HG03342 (cell line): ENCODE data around the gene SERTM2.
"Not testable (repeated sequence)": the region's sequence is repeated elsewhere in the genome, so short reads cannot be mapped to it uniquely, and the experiment has no call there.

Experiments
- ATAC-seq: cut with Tn5 transposase; IDR thresholded peaks from one replicate; pipeline ENCODE4 v1.9.1; 2021; ENCODE audit warnings: mild to moderate bottlenecking, moderate library complexity; ENCODE audit not compliant: unreplicated experiment

SERTM2 gene

DNA sequence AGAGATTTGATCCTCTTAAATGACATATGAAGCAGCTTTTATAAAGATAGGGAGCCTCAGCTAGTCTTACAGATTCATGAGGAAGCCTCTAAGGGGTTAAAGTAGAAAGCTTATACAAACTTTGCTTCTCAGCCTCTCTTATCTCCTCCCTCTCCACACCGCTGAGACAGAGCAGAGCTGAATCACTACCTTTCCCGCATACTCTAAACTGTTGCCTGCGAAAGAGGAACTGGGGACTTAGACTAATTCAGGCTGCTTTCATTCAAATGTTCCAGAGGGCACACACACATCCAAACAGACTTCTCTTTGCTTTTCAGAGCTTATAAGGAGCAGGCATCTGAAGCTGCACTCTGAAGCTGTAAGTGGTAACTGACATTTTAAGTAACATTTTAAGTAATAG lies at the start of gene SERTM2:
Gene SERTM2, plus strand, starts transcription at position 169 of the 400 bp plus-strand sequence. CDS start 7,213 bp downstream, outside the sequence.
- ATAC-seq = peak; percentile 98

DNA sequence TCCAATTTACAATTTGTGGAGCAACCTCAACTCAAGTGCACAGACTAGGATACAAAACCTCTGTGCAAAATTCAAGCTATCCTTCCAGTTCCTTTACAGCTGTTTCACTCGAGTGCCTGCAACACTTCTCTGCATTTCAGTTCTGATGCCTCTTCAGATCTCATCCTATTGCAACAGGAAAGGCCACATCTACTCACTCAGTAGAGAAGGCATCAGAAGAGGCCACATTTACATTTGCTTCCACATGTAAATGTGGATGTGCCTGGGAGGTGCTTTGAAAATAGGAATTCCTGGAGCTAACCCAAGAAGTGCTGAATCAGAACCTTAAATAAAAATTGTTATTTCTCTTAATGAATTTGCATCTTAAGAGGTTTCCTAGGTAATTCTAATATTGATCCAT lies 45.8 kb upstream of the SERTM2 start:
- ATAC-seq = no peak

- ATAC-seq = no peak
Observed at GRCh38 chrX:111467896-111468295, 43.5 kb upstream of the SERTM2 start.

GRCh38 chrX:111470681-111471403 lies 40.6 kb upstream of the SERTM2 start:
- ATAC-seq = no peak

- no peak for ATAC-seq
Observed at GRCh38 chrX:111481896-111482295, 29.5 kb upstream of the SERTM2 start.

DNA sequence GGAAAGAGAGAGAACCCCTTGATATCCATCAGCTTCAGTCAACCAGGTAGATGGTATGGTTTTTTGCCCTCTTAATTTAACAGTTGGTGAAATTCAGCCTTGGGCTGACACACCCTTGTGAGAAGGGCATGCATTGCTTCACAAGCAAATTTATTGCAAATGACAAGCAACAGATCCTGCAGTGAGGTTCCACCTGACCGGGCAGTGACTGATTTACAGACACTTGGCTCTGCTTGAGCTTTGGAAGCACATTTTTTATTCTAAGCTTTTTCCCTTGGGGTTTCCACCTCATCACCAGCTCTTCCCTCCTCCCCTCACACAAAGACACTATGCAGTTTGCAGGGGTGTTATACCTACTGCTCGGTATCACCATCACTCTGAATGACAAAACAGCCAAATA lies 28.3 kb upstream of the SERTM2 start:
- ATAC-seq = peak; percentile 63

DNA sequence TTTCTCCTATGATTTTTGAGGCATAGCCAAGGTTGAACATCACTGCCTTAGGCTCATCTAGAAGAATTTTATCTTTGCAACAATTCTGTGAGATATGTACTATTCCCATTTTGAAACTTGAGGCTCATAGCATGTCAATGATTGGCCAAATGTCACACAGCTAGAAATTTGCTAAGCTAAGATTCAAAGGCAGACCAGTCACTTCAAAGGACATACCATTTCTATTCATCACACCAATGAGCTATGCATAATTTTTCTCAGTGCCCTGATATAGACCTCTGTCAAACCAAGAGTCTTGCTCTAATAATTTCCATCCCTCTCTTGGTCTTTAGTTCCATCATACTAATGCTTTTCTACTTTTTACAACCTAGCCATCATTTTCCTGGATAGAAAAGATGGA lies 27.6 kb upstream of the SERTM2 start:
- no peak for ATAC-seq

GRCh38 chrX:111490688-111491087 lies 20.8 kb upstream of the SERTM2 start:
- no peak for ATAC-seq

- no peak for ATAC-seq
Observed at GRCh38 chrX:111492085-111492484, 19.4 kb upstream of the SERTM2 start.

DNA sequence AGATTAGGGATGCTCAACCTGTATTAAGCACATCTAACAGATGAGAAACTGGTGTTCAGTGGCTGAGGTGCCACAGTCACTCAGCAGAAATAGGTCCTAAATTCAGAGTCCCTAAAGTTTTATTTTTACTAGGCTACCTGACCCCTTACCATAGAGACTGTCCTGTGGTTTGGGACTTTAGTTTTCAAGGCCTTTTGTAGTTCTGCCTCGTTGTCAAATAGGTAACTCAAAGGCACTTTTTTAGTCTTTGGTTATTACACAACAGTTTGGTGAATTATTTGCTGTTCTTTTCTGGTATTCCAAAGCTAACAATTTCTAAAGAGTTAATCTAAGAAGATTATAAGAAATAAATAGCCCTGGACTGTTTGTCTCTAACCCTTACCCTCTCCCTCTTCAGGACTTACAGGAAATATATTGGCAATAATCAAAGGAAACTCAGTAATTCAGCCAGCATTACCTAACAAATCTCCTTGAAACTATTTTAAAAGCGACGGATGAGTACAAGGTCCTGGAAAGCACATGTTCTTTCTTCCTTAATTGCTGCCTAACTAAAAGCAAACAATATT lies 12.8 kb upstream of the SERTM2 start:
- ATAC-seq = no peak

- no peak for ATAC-seq
Observed at GRCh38 chrX:111503485-111503993, 7.9 kb upstream of the SERTM2 start.

DNA sequence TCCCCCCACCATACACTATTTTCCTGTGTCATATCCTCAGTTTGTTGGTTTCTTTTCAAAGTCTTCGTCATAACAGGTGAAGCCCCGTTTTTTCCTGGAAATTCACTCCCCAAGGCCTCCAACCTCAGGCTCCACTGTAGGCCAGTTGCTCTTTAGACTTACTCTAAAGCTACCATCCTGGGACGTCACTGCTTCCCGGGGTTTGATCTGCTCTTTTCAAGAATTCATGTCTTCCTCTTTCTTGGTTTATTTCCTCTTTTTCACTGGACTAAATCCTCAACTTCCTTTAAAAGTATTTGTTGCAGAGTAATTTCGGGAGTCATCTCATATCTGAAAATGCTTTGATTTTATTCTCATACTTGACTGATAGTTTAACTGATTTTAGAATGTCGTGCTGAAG lies 6.5 kb upstream of the SERTM2 start:
- ATAC-seq = no peak

DNA sequence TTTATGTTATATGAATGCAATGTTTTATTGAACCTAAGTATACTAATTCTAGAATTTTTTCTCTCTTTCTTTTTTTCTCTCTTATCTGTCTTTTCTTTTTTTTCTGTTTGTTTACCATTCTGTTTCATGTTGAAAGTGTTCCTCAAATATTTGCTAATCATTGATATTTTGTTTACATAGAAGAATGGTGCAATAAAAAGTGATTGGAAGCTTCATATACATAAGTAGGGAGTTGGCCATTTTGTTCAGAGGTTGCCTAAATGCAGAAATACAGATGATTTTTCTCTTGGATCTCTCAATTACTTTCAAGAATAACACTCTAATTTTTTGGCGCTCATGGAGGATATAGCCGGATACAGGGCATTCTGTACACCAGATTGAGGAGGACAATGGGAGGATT lies 5.7 kb upstream of the SERTM2 start:
- ATAC-seq = no peak

DNA sequence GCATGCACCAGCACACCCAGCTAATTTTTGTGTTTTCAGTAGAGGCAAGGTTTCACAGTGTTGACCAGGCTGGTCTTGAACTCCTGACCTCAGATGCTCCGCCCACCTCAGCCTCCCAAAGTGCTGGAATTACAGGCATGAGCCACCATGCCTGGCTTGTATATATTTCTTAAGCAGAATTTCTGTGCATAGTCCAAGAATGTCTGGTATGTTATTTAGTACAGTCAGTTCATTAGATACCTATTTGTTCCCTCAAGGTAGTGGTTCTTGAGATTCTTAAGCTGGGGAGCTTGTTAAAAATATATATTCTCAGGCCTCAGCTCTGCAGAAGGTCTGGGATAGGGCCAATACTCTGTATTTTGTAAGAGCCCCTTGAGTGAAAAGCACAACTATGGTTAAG lies 4.6 kb upstream of the SERTM2 start:
- ATAC-seq = no peak

- no peak for ATAC-seq
Observed at GRCh38 chrX:111507933-111508332, 3.5 kb upstream of the SERTM2 start.

DNA sequence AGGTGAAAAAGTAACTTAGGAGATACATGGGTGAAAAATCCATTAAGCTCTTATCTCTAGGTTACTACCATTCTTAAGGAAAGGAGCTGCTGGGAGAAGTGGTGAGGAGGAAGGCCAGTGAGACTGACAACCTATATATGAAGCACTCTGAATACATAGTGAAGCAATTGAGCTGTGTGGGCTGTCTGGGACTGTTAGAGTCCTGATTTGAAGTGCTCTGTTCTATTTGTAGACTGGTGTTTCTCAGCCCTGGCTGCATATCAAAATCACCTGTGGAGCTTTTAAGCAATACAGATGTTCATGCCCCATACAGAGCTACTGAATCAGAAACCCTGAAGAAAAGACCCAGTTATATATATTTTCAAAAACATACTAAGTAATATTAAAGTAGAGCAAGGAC lies 3.9 kb downstream of the SERTM2 start:
- no peak for ATAC-seq

DNA sequence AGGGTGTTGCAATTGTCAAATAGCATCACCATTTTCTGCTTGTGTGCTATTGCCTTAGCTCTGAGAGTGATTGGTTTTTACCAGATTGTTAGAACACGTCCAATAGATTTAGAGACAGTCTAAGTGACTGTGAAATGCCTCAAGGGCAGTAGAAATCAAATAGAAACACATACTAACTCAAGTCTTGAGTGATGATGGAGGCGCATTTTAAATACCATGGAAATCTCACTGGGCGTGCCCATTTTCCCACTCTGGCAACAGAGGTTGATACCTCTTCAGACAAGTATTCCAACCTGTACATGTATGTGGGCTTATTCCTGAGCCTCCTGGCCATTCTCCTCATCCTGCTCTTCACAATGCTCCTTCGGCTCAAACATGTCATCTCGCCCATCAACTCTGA lies 7.2 kb downstream of the SERTM2 start:
- no peak for ATAC-seq

GRCh38 chrX:111519215-111519614 lies 7.8 kb downstream of the SERTM2 start:
- ATAC-seq = peak; percentile 49

DNA sequence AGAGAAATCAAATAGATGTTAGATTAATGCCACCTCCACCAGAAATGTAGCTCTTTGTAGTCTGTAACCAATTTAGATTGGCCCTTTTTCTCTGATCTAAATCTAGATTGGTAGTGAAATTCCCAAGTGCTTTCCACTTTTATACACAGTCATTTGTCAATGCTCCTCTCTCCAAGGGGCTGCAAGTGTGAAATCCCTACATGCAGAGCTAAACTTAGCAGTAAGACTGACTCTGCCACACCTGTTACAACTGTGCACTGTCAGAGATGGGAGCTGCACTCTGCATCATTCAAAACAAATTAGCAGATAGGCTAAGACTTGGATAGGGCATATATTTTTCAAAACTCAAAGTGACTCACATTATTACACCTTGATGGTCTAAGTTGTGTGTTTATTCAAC lies 9.1 kb downstream of the SERTM2 start:
- ATAC-seq = no peak

GRCh38 chrX:111521169-111521568 lies 9.7 kb downstream of the SERTM2 start:
- no peak for ATAC-seq

DNA sequence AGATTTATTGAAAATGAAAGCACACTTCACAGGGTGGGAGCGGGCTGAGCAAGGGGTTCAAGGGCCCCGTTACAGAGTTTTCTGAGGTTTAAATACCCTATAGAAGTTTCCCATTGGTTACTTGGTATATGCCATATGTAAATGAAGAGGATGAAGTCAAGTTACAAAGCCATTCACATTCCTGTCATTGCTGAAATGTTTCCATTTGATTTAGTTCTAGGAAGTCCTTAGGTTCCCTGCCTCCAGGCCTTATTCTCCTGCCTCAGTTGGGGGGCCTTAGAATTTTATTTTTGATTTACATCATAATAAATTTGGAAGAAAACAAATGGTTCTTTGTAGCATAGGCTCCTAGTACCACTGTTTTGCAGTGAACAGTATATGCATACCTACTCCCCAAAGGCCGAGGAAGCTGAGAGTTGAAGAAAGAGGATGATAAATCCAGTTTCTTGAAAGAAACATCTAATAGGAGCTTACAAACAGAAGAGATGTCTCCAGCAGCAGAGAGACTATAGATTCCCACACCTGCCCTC lies 31.8 kb downstream of the SERTM2 start:
- ATAC-seq = no peak

DNA sequence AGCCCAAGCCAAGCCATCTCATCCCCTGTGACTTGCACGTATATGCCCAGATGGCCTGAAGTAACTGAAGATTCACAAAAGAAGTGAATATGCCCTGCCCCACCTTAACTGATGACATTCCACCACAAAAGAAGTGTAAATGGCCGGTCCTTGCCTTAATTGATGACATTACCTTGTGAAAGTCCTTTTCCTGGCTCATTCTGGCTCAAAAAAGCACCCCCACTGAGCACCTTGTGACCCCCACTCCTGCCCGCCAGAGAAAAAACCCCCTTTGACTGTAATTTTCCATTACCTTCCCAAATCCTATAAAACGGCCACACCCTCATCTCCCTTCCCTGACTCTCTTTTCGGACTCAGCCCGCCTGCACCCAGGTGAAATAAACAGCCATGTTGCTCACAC lies 37.8 kb downstream of the SERTM2 start:
- ATAC-seq = not testable (repeated sequence)
